Hematopoietic multipotent progenitor cell (in vitro differentiated cells): ENCODE measurements around the gene ZNF79. TPM values are rescaled to one million over a fixed set of nuclear protein-coding genes. Genes with fewer than 3 reads are reported as not detected.

Source experiments
- DNase-seq, 3 donors: peaks; one replicate each; pipeline ENCODE4 v3.0.0-alpha.2; 2011 to 2015; ENCODE audit warnings: low read depth in 2 of 3, low spot score in 2 of 3
- total RNA-seq: library from RNA; depleted of rRNA; stranded (reverse); fragments of >200 nt; gene quantifications from one replicate; pipeline ENCODE4 v1.2.3, GENCODE V29; 2012

The ZNF79 gene
- total RNA-seq, 1 donor: 7.8 TPM

DNA sequence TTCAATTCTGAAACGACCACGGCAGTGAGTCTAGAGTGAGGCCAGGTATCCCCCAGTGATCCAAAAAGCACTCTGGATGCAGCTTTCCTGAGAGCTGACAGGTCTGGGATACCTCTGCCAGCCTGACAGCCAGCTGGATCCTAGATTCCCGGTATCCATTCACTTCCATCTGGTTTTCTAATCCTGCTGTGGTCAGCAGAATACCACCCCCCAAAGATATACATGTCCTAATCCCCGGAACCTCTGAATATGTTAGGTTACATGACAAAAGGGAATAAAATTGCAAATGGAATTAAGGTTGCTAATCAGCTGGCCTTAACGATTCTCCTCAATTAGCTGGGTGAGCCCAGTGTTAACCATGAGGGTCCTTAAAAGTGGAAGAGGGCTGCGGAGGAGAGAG is 1.4 kb upstream of the ZNF79 start:
- no peak for DNase-seq

DNA sequence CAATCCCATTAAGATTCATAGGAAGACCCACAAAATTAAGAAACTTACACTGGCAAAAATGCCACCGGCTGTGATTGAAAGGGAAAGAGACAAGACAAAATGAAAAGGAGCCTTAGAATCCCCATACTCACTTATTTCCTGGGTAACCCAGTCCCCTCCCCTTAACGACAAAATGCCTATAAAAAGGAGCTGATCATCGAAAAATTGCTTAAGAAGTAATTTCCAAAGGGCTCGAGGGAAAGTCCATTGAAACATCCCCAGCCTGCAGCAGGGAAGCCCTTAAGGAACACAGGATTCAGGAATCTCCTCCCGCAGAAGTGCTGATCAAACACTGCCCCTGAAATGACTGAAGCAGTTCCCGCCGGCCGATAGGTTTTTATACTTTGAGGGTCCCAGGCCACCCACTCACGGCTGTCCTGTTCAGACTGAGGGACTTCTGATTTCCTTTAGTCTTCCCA is 677 bp upstream of the ZNF79 start:
- DNase-seq: no peak

- DNase-seq: peak in 2 of 3 donors; percentile 28 to 38
These were observed 456 bp downstream of the ZNF79 start for GRCh38 chr9:127424676-127424999.

GRCh38 chr9:127426756-127427155 is 2.6 kb downstream of the ZNF79 start:
- DNase-seq: no peak

GRCh38 chr9:127428348-127428747 is 4.2 kb downstream of the ZNF79 start:
- no peak for DNase-seq

DNA sequence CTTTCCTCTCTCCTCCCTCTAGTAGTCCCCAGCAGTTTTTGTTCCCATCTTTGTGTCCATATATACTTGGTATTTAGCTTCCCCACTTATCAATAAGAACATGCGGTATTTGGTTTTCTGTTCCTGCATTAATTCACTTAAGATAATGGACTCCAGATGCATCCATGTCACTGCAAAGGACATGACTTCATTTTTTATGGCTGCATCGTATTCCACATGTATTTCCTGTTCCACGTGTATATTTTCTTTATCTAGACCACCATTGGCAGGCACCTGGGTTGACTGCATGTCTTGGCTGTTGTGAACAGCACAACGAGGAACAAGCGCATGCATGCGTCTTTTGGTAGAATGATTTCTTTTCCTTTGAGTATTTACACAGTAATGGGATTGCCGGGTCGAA is 6.2 kb downstream of the ZNF79 start:
- DNase-seq: no peak

GRCh38 chr9:127437497-127438264 is 13.5 kb downstream of the ZNF79 start:
- peak in 1 of 3 donors; percentile 15 for DNase-seq

DNA sequence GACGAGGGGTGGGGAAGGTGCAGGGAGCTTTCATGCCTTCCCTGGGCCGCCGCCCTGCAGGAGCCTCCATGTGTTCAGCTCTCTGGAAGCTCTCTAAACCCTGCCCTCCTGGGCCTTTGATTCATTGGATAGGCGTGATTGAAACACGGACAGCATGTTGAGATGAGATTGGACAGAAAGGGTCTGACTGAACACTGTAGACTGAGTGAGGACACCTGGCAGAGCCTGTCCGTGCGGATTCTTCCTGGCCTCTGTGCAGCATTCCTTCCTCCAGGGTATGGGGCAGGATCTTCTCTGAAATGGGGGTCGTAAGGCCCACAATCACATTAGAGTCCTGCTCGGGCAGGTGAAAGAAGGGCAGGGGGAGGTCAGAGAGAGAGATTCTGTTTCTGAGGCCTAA is 14.2 kb downstream of the ZNF79 start:
- DNase-seq: no peak

DNA sequence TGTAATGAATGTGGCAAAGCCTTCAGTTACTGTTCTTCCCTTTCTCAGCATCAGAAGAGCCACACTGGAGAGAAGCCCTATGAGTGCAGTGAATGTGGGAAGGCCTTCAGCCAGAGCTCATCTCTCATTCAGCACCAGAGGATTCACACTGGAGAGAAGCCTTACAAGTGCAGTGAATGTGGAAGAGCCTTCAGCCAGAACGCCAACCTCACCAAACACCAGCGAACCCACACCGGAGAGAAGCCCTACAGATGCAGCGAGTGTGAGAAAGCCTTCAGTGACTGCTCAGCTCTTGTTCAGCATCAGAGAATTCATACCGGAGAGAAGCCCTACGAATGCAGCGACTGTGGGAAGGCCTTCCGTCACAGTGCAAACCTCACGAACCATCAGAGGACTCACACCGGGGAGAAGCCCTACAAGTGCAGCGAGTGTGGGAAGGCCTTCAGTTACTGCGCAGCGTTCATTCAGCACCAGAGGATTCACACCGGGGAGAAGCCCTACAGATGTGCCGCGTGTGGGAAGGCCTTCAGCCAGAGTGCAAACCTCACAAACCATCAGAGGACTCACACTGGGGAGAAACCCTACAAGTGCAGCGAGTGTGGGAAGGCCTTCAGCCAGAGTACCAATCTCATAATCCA is 20.2 kb downstream of the ZNF79 start:
- no peak for DNase-seq

- no peak for DNase-seq
These were observed 21.0 kb downstream of the ZNF79 start for GRCh38 chr9:127444921-127445850.

GRCh38 chr9:127445851-127446712 is 21.9 kb downstream of the ZNF79 start:
- DNase-seq: no peak

- no peak for DNase-seq
These were observed 22.7 kb downstream of the ZNF79 start for GRCh38 chr9:127446713-127447415.

DNA sequence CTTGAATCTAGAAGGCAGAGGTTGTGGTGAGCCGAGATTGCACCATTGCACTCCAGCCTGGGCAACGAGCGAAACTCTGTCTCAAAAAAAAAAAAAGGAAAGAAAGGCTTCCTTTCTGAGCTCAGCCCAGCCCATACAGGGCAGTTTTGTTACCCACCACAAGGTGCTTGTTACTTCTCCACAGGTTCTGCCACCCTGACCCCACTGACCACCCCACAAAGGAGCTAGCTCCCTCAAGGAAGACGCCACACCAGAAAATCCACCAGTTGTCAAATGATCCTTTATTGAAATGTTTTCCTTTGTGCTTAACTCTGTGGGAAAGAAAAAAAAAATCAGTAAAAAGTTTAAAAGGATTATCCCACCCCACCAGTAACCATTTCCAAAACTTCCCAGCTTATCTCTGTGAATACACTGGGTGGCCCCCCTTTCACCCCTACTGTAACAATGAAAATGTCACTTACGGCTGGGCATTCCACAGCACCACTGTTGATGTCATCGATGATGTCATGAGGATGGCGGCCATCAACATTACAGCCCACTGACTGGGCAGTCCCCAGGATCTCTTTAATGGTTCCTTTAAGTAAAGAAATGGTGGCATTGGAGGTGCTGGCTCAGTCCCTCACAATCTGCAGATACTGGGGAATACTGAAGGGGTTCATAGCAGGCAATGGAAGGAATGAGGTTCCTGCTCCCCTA is 23.4 kb downstream of the ZNF79 start:
- DNase-seq: no peak

DNA sequence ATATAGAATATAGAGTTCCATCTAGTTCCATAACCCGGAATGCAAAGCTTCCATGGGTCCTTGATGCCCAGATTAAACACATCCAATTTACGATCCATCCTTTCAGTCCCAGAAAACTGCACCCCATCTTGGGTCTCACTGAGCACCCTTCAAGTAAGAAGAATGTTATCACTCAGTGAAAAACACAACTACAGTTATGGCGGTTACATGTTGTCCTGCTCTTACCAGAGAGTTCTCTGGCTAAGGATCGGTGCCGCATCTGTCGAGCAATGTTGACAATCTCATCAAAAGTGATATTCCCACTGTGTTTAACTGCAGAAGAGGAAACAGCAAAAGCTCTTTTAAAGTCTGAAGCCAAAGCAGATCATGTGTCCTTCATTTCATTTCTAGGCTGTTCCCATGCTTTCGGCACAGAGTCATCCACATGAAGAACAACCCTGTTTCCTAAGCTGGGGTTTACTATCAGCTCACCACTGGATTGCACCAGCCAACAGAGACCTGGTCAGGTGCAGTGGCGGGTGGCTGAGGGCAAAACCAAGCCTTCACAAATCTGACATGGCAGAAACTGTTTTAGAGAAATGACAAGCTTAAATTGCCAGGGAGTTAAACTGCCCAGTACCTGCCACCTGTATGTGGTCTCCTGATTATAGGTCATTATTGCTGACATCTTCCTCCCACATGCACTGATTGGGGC is 24.1 kb downstream of the ZNF79 start:
- DNase-seq: no peak

DNA sequence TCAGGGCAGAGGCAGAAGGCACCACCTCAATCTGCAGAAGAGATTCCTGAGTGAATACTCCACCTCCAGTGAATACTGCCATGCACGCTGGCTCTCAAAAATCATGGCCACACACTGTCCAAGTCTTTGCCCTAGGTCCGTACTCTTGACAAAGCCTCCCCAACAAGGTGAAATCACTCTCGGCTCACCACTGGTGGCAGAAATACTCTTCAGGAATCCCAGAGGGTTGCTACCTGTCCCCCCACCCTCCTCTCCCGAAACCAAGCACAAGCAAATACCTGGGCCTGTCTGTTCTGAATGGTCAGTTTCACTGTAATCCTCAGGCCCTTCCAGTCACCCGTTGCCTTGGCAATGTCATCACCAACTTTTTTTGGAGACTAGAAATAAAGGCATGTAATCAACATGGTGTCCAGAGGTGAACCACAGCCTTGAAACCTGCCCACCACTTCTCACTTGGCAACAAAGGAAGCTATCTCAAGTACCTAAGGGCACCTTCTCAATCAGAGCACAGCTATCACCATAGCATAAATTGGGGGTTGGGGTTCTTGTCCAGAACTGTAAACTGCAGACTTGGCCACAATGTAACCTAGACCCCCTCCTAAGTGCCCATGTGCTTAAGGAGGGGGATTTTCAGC is 25.3 kb downstream of the ZNF79 start:
- no peak for DNase-seq

- DNase-seq: peak in 1 of 3 donors; percentile 17
These were observed 26.1 kb downstream of the ZNF79 start for GRCh38 chr9:127450243-127450760.

DNA sequence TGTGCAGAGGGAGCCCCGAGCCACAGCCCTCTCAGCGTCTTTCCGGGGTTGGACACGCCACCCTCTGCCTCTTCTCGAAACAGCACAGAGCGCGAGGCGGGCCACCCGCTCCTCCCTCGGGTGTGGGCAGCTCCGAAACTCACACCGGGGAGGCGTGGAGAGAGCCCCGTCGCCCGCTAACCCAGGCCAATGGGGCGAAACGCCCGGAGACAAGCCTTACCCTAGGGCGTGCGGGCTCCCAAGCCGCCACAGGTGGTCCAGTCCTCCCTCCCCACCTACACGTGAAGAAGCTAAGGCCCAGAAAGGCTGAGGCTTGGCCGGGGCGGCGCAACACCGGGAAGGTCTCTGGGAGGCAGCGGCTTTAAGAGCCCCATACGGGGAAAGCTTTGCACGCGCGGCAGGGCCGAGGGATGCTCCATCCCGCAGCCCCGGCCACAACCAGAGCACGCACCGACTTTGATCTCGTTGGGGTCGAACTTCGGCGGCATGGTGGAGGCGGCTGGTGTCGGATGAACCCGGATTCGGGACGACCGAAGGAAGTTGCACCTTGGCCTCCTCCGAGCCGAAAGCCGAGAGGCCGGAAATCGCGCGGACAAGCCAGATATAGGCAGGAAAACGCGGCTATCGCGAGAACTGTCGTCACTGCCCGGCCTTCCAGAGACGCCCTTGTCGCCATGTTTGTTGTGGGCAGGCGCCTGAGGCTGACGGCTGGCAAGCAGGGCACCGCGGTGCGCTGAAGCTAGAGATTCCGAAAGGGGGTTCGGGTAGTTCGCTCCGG is 26.8 kb downstream of the ZNF79 start, which contains the start of the genes LRSAM1 and RPL12:
Gene LRSAM1, plus strand, starts transcription at position 681 of the 778 bp plus-strand sequence. CDS start 3,018 bp downstream, outside the sequence.
Gene RPL12, minus strand, starts transcription at position 577 of the 778 bp plus-strand sequence. Its CDS starts 89 bp downstream, at position 488.
- peak; percentile 94 to 99 (median 96) for DNase-seq
